Glutamatergic neuron (in vitro differentiated cells): ENCODE results near the gene CREB3. TPM values are rescaled to one million over a fixed set of nuclear protein-coding genes. Genes with fewer than 3 reads are reported as not detected.

ENCODE experiments used
- DNase-seq: peaks from one replicate; pipeline ENCODE4 v3.0.0; 2022
- H3K27ac Mint-ChIP-seq: one replicate; pipeline ENCODE4 v1.8.0; 2020; ENCODE audit warnings: mild to moderate bottlenecking, mixed read lengths, inconsistent platforms; ENCODE audit not compliant: unreplicated experiment
- H3K27me3 Mint-ChIP-seq: one replicate; pipeline ENCODE4 v1.8.0; 2020; ENCODE audit warnings: mild to moderate bottlenecking, moderate library complexity, mixed read lengths, inconsistent platforms; ENCODE audit not compliant: unreplicated experiment
- H3K36me3 Mint-ChIP-seq: one replicate; pipeline ENCODE4 v1.8.0; 2020; ENCODE audit warnings: mild to moderate bottlenecking, mixed read lengths, inconsistent platforms; ENCODE audit not compliant: unreplicated experiment
- H3K4me1 Mint-ChIP-seq: one replicate; pipeline ENCODE4 v1.8.0; 2020; ENCODE audit warnings: mild to moderate bottlenecking, low read depth, mixed read lengths, inconsistent platforms; ENCODE audit not compliant: unreplicated experiment
- H3K4me3 Mint-ChIP-seq: one replicate; pipeline ENCODE4 v1.8.0; 2020; ENCODE audit warnings: mild to moderate bottlenecking, mixed read lengths, inconsistent platforms; ENCODE audit not compliant: unreplicated experiment
- H3K9me3 Mint-ChIP-seq: one replicate; pipeline ENCODE4 v1.8.0; 2020; ENCODE audit warnings: mild to moderate bottlenecking, moderate library complexity, mixed read lengths, inconsistent platforms; ENCODE audit not compliant: unreplicated experiment
- total RNA-seq: library from RNA; stranded (reverse); fragmentation: NEBNext Ultra II Directional; extraction: Animal tissue kit (Norgen Biotek cat#: 25700); gene quantifications from one replicate; pipeline ENCODE4 v1.2.1, GENCODE V29; 2021; ENCODE audit not compliant: unreplicated experiment
- TF ChIP-seq, protein P1 (sequence below): fragments of 200-600 bp; sonication (generic); IDR thresholded peaks from one replicate; pipeline ENCODE4 v1.5.0; 2021; ENCODE audit not compliant: partially characterized antibody, unreplicated experiment

The CREB3 gene
- total RNA-seq, 1 donor from 2014 or later = 32.0 TPM

DNA sequence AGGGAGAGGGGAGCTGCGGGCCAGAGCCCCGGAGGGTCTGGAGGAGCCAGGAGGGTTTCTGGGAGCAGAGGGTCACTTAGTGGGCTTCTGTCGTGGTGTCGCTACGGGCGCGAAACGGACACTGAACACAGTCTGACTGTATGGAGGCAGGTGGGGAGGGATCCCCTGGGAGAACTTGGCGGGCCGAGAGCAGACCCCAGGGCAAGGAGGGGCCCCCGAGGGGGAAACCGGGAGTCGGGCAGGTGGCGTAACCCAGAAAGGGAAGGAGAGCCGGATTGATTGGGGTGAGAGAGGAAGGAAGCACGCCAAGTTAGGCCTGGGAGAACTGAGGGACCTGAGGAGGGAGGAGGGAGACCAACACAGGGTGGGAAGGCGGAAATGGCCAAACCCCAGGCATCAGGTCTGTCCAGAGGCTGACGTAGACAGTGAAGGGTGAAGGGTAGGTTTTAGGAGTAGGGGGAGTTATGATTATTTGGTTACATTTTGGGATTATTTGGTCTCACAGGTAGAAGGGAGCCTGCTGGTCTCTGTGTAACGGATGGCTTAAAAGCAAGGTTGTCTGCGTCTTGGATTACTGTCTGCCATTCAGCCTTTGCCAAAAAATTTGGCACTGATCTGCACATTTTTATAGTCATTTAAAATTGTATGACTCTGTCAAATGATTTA, 24.9 kb downstream of the CREB3 start:
- peaks cover 4% of the 10 kb centered on the region for H3K36me3 Mint-ChIP-seq
- peaks cover 9% of the 10 kb centered on the region for H3K27me3 Mint-ChIP-seq
- peak overlapping the region; percentile 96 for H3K4me3 Mint-ChIP-seq
- peaks cover 8% of the 10 kb centered on the region for H3K4me1 Mint-ChIP-seq
- peaks cover 14% of the 10 kb centered on the region for H3K9me3 Mint-ChIP-seq
- peak; percentile 54 for DNase-seq
- TF ChIP-seq, protein P1, sequence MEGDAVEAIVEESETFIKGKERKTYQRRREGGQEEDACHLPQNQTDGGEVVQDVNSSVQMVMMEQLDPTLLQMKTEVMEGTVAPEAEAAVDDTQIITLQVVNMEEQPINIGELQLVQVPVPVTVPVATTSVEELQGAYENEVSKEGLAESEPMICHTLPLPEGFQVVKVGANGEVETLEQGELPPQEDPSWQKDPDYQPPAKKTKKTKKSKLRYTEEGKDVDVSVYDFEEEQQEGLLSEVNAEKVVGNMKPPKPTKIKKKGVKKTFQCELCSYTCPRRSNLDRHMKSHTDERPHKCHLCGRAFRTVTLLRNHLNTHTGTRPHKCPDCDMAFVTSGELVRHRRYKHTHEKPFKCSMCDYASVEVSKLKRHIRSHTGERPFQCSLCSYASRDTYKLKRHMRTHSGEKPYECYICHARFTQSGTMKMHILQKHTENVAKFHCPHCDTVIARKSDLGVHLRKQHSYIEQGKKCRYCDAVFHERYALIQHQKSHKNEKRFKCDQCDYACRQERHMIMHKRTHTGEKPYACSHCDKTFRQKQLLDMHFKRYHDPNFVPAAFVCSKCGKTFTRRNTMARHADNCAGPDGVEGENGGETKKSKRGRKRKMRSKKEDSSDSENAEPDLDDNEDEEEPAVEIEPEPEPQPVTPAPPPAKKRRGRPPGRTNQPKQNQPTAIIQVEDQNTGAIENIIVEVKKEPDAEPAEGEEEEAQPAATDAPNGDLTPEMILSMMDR = no peak
- H3K27ac Mint-ChIP-seq = peak overlapping the region; percentile 86

DNA sequence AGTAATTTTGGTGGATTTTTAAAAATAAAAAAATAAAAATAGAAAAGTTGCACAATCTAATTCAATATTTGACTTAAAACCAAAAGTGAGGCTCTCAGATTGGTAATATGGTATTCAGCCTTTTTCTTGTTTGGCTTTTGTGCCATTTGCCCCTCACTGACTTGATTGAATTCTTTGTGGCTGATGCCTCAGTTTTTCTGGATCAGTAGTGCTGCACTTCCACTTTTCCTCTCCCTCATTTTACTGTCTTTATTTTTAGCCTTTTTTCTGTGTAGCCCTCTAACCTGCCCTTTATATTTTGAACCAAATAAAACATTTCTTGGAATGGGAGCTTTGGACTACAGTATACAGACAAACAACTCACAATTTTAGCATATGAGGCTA, 25.4 kb downstream of the CREB3 start:
- H3K27me3 Mint-ChIP-seq = peaks cover 9% of the 10 kb centered on the region
- peaks cover 4% of the 10 kb centered on the region for H3K36me3 Mint-ChIP-seq
- peaks cover 13% of the 10 kb centered on the region for H3K9me3 Mint-ChIP-seq
- H3K27ac Mint-ChIP-seq = no peak overlapping the region
- peak overlapping the region; percentile 96 for H3K4me3 Mint-ChIP-seq
- peaks cover 8% of the 10 kb centered on the region for H3K4me1 Mint-ChIP-seq
- DNase-seq = no peak
- TF ChIP-seq, protein P1 = no peak

DNA sequence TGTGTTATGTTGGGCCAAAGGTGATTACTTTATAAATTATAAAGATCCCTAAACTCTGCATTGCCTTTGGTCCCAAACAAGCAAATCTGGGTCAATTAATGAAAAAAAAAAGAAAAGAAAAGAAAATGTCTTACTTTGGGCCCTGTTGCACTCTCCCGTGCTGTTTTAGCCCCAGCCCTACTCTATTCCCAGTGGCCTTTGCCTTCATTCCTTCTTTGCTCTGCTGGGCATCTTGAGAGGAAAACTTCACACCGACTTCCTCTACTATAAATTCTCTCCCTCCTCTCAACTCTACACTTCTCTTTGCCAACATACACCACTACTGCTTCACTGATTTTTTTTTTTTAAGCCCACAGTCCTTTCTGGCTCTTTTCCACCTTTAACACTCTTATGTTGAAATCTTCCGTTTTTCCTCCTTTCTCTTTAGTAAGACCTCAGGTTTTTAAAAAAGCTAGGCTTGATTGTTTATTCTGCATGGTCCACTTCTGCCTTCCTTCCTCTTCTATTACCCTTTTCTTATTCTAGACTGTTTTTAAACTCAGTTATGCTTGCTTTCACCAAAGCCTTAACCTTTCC, 26.1 kb downstream of the CREB3 start:
- peaks cover 8% of the 10 kb centered on the region for H3K4me1 Mint-ChIP-seq
- DNase-seq = no peak
- no peak overlapping the region for H3K4me3 Mint-ChIP-seq
- no peak overlapping the region for H3K27ac Mint-ChIP-seq
- peaks cover 13% of the 10 kb centered on the region for H3K9me3 Mint-ChIP-seq
- TF ChIP-seq, protein P1 = no peak
- H3K27me3 Mint-ChIP-seq = peaks cover 6% of the 10 kb centered on the region
- H3K36me3 Mint-ChIP-seq = peaks cover 4% of the 10 kb centered on the region

DNA sequence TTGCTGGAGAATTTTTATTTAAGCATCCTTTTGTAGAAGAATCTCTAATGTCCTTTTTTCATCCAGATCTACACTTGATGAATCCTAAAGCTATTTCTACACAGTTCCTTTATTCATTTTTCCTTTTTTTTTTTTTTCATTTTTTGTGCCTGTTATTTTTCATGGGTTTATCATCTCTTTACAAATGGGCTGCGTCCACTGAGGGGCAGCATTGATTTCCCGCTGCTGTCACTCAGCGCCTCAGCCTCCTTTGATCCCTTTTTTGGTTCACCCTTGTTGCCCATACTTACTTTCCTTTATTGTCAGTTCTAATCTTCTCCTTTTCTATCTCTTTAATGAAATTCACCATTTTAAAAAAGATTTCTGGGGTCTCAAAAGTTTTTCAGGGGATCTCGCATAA, 27.3 kb downstream of the CREB3 start:
- TF ChIP-seq, protein P1 = no peak
- peaks cover 4% of the 10 kb centered on the region for H3K36me3 Mint-ChIP-seq
- H3K9me3 Mint-ChIP-seq = peaks cover 13% of the 10 kb centered on the region
- H3K4me3 Mint-ChIP-seq = no peak overlapping the region
- H3K27me3 Mint-ChIP-seq = peaks cover 6% of the 10 kb centered on the region
- no peak for DNase-seq
- peaks cover 8% of the 10 kb centered on the region for H3K4me1 Mint-ChIP-seq
- H3K27ac Mint-ChIP-seq = no peak overlapping the region

DNA sequence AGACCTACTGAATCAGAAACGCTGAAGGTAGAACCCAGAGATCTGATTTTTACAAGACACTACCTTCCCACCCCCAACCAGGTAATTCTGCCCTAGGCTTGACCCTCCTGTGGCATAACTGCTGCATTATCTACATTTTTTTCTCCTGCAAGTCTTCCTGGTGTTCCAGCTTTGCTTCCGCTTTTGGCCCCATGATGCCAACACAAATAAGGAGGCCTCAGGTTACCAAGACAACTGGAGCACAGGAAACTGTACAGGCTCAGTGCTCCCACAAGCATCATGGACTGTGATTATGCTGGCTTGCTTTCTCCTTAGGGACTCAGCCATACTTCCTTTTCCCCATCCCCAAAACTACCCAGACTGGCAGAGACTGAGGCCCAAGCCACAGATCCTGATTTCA, 28.2 kb downstream of the CREB3 start:
- Mint-ChIP-seq H3K36me3 (peaks cover 4% of the 10 kb centered on the region), H3K27me3 (peaks cover 6% of the 10 kb centered on the region), H3K4me3 (no peak overlapping the region), H3K4me1 (peaks cover 8% of the 10 kb centered on the region), H3K9me3 (peaks cover 13% of the 10 kb centered on the region), H3K27ac (no peak overlapping the region)
- DNase-seq = no peak
- TF ChIP-seq, protein P1 = no peak
